ENCODE data around the gene EGR1.

EGR1 gene

GRCh38 chr5:138454121-138454520 lies 11.2 kb upstream of the EGR1 start:
- DNase-seq: no peak

GRCh38 chr5:138455232-138455930 lies 9.9 kb upstream of the EGR1 start:
- DNase-seq: no peak

- no peak for DNase-seq
These were observed 7.6 kb upstream of the EGR1 start for GRCh38 chr5:138457531-138458275.

- peak; percentile 5 for DNase-seq
These were observed 6.9 kb upstream of the EGR1 start for GRCh38 chr5:138458384-138458783.

- DNase-seq: no peak
These were observed 6.4 kb upstream of the EGR1 start for GRCh38 chr5:138458856-138459255.

- DNase-seq: peak; percentile 46
These were observed 5.9 kb upstream of the EGR1 start for GRCh38 chr5:138459311-138459933.

- no peak for DNase-seq
These were observed 5.1 kb upstream of the EGR1 start for GRCh38 chr5:138460032-138460693.

GRCh38 chr5:138461343-138462125 lies 3.7 kb upstream of the EGR1 start:
- no peak for DNase-seq

- DNase-seq: no peak
These were observed 1.8 kb upstream of the EGR1 start for GRCh38 chr5:138463419-138464007.

- DNase-seq: peak; percentile 90
These were observed 1.3 kb upstream of the EGR1 start for GRCh38 chr5:138464008-138464387.

- DNase-seq: peak; percentile 98
These were observed 655 bp upstream of the EGR1 start for GRCh38 chr5:138464388-138465260.

- no peak for DNase-seq
These were observed 1.0 kb downstream of the EGR1 start for GRCh38 chr5:138466125-138466899.

- DNase-seq: no peak
These were observed 1.8 kb downstream of the EGR1 start for GRCh38 chr5:138466900-138467710.

- no peak for DNase-seq
These were observed 2.4 kb downstream of the EGR1 start for GRCh38 chr5:138467711-138468132.

- peak; percentile 67 for DNase-seq
These were observed 3.1 kb downstream of the EGR1 start for GRCh38 chr5:138468133-138468965.

GRCh38 chr5:138468966-138469539 lies 3.8 kb downstream of the EGR1 start:
- no peak for DNase-seq

GRCh38 chr5:138469540-138470321 lies 4.5 kb downstream of the EGR1 start:
- no peak for DNase-seq

All from MV-4-11 (cell line).